Left ventricle myocardium superior (tissue), 1 donor: Measurements from ENCODE around the gene CHST9. TPM values are rescaled to one million over a fixed set of nuclear protein-coding genes. Genes with fewer than 3 reads are reported as not detected.
"Not testable (repeated sequence)": the region's sequence is repeated elsewhere in the genome, so short reads cannot be mapped to it uniquely, and the experiment has no call there.

Source experiments
- ATAC-seq: fragments of 200-7000 bp; cut with Tn5 transposase; one replicate; pipeline ENCODE4 v1.9.1; 2020; ENCODE audit warnings: mild to moderate bottlenecking, moderate library complexity
- DNase-seq: peaks from one replicate; pipeline ENCODE4 v3.0.0-alpha.2; 2020
- intact Hi-C: fragments of 100-400 bp; cut with micrococcal nuclease; formaldehyde crosslinking; loops from one replicate; pipeline ENCODE4 v1.11.0; 2022
- total RNA-seq: library from RNA; stranded (reverse); fragmentation: NEBNext Ultra II Directional; extraction: Animal tissue kit (Norgen Biotek cat#: 25700); gene quantifications from one replicate; pipeline ENCODE4 v1.2.1, GENCODE V29; 2021
- donor health status: DM: no; HTN: yes; CAD: no; lungs with severe emphysema.

The CHST9 gene
- total RNA-seq, 1 donor from 2014 or later, result 7.0 TPM

DNA sequence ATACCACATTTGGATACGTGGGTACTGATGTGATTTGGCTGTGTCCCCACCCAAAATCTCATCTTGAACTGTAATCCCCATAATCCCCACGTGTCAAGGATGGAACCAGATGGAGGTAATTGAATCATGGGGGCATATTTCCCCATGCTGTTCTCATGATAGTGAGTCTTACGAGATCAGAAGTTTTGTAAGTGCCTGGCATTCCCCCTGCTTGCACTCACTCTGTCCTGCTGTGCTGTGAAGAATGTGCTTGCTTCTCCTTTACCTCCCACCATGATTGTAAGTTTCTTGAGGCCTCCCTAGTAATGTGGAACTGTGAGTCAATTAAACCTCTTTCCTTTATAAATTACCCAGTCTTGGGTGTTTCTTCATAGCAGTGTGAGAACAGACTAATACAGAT is 70.3 kb downstream of the CHST9 start:
- ATAC-seq (no peak), DNase-seq (no peak)
- intact Hi-C loops, result no loop called here

DNA sequence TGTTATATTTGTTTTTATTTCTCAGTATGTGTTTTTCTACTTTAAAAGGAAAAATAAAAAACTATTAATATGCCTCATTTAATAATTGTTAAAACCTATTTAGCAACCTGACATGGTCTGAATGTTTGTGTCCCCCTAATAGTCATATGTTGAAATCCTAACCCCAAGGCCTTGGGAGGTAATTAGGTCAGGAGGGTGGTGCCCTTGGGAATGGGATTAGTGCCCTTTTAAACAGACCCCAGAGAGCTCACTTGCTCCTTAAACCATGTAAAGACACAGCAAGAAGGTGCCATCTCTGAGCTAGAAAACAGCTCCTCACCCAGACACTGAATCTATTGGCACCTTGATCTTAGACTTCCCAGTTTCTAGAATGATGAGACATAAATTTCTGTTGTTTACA is 71.8 kb downstream of the CHST9 start:
- DNase-seq (no peak), ATAC-seq (no peak)
- intact Hi-C loops, result no loop called here

DNA sequence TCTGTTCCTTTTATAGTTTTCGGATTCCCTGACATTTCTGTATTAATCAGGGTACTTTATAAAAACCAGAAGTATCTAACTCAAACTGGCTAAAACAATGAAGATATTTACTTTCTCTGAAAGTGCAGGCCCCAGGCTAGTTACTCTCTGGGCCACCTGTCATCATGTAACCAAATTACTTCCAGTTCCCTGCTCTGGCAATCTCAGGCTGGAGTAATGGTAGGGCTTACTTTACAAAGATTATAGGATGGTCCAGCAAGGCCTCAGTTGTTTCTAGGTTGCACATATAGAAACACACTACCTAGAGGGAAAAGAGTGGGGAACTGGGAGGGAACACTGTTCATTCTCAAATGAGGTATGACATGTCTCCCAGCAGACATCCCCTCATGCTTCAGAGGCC is 74.8 kb downstream of the CHST9 start:
- intact Hi-C loops, result no loop called here
- no peak for ATAC-seq
- no peak for DNase-seq

DNA sequence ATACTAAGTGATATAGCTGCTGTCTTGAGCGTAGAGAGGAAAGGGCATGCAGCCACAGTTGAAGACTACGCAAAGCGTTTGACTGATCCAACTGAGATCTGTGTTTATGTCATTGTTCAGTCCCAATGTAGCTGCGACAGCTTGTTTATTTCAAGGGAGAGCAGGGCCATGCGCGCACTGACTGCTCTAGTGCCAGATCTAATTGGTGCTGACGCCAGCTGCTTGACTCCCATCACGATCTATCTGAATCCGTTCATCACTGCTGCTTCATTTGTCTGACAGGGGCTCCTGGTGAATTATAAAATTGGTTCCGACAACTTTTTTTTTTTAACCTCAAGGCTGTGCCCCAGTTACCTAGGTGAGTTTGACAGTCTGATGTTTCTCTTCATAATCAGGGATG is 75.7 kb downstream of the CHST9 start:
- ATAC-seq, result peak; percentile 72
- intact Hi-C loops, result no loop called here
- peak; percentile 49 for DNase-seq

DNA sequence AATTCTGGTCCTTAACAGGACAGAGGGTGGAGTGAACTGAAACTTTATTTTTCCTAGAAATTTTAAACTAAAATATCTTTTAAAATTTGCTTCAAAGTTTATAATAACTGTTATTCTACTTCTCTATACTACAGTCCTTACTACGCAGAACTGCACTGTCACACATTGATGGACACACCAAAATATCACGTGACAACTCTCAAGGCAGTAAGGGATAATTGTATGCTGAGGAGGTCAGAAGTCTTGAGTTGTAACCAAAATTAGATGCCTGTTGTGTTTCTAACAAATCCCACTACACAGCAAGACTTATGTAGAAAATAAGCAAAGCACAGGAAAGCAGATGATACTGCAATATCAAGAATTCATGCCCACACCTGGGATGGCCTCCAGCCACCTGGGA is 76.3 kb downstream of the CHST9 start:
- no peak for ATAC-seq
- DNase-seq, result no peak
- intact Hi-C loops, result no loop called here

DNA sequence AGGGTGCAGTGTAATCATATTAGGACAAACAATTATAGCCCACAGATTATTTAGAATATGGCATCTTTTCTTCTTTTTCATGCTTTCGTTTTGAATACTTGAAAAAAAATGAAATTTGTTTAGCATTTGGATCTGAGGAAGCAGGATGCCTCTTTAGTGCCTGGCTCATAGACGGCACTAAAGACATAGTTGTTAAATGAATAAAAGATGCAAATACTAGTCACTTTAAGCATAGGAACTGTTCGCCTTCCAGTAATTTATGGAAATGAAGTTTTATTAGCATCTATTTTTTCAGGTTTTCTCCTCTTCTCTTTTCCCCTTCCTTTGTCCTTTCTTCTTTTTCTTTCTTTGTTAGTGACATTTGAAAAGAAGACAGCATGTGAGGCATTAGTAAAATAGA is 80.4 kb downstream of the CHST9 start:
- ATAC-seq, result no peak
- DNase-seq, result no peak
- intact Hi-C loops, result no loop called here

DNA sequence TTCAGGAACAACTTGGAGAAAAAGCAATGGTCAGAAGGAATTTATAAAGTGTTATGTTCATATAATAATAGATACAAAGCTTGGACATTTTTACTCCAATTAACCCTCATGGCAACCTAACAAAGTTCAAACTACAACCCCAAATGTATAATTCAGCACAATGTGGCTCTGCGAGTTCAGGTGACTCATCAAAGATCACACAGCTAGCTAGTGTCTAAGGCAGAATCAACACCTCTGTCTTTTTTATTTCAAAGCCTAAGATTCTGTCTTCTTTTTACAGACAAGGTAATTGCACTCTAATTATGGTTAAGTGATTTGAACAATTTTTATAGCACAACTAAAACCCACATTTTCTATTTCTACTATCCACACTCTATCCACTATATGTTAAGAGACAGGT is 90.5 kb downstream of the CHST9 start:
- DNase-seq (no peak), ATAC-seq (no peak)
- intact Hi-C loops, result no loop called here

DNA sequence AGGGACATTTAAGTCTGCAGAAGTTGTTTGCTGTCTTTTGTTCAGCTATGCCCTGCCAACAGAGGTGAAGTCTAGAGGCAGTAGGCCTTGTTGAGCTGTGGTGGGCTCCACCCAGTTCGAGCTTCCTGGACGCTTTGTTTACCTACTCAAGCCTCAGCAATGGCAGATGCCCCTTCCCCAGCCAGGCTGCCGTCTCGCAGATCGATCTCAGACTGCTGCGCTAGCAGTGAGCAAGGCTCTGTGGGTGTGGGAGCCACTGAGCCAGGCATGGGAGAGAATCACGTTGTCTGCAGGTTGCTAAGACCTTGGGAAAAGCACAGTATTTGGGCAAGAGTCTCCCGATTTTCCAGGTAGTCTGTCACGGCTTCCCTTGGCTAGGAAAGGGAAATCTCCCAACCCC is 91.8 kb downstream of the CHST9 start:
- ATAC-seq, DNase-seq, intact Hi-C loops: not testable (repeated sequence)

DNA sequence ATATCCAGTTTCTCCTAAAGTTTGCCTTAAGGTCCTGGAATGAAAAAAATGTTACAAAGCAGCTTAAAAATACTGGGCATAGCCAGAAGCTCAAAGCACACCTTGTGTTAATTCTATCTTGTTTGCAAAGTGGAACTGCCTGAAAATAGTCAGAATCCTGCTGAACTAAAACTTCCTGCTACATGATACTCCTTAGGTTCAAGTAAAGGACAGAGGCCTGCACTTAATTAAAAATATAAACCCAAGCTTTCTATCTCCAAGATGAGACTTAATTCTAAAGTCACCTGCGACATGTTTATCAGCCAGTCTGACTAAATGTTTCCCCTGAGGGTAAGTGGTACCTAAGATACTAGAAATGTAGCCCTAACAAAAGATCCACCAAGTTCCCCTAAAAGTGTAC is 103.4 kb downstream of the CHST9 start:
- intact Hi-C loops, result no loop called here
- DNase-seq, result no peak
- no peak for ATAC-seq

DNA sequence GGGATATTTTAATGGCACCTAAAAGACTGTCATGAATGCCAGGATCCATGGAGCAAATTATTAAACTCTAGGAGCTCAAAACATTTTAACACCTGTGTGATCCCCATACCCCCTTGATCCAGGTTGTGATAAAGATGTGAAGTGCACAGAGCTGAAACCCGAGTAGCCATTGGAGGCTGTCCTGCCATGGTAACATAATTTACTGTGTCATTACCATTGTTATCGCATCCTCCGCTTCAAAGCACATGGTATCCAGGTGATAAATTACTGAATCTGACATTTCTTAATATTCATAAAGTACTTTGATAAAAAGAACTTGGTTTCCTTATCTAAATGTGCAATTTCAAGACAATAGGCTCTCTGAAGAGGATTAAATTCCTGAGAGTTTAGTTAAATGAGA is 109.3 kb downstream of the CHST9 start:
- ATAC-seq (no peak), DNase-seq (no peak)
- intact Hi-C loops, result no loop called here

DNA sequence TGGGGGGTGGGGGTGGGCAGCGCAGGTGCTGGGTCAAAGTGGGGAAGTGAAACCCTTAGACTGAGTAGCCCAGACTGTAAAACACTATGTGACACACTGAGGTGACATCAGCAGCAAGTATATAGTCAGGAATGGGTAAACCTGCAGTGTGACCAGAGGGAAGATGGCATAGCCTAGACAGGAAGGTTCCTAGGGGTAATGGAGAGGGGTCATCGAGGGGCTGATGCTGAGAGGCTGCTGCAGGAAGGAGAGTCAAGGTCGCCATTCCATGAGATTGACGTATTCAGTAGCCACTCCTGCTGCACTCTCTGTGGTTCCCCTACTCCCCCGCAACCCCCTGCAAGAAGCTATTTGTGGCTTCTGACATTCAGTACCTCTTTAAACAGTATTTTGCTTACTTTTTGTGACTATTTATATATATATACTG is 111.7 kb downstream of the CHST9 start:
- intact Hi-C loops, result no loop called here

DNA sequence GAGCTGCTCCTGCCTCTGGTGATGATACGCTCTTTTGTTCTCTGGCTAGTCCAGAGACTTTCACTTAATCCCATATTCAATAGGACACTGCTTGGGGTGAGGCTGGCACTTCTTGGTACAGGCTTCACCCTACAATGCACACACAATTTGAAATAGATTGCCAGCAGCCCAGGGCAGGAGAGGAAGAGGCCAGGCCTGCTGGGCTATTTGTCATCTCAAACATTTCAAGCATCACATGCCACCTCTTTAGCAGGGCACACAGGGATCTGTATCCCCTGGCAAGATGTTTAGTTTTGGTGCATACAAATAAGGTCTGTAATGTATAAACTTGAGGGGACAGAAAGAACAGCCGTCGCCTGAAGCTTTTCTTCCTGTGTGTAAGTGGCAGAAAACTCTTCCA is 120.4 kb downstream of the CHST9 start:
- ATAC-seq, result peak; percentile 82
- DNase-seq, result peak; percentile 27
- intact Hi-C loops, result no loop called here

More for the DNA sequence above, 111.7 kb downstream of the CHST9 start:
- DNase-seq (no peak), ATAC-seq (no peak)

DNA sequence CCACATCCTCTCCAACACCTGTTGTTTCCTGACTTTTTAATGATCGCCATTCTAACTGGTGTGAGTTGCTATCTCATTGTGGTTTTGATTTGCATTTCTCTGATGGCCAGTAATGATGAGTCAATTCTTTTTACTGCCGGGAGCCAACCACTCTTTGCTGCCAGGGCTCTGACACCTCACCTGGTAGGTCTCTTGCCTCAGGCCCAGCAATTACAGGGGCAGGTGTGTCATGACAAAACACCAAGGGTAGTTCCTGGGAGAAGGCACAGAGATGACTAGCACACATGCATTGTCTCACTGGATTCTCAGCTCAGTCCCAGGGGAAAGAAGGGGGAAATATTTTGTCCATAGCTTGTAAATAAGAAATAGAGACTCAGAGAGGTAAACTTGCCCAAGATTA is 122.3 kb downstream of the CHST9 start:
- intact Hi-C loops, result no loop called here
- ATAC-seq (no peak), DNase-seq (no peak)

DNA sequence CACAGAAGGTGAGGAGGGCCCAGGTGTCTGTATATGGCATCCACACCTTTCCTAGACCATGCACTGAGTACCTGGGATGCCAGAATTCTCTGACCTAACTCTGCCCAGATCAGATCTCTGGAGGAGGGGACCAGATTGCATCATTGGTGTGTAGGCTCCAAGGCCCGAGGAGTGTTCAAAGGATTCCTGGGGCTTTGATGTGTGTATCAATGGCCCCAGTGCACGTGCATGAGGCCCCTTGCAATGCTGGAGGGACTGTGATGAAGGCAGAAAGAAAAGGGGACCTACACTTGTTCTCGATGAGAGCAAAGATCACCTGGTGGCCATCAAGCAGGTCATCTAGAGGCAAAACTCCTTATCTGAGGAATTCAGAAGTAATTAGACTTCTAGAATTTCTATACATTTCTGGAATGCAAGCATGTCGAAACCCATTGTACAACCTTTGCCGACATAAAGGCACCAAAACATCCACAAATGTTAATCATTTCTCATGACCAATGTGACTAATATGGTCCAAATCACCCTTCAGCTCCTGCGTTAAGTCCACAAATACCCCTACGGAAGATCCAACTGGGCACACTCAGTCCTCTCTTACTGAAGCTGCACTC is 123.5 kb downstream of the CHST9 start:
- intact Hi-C loops, result no loop called here
- ATAC-seq (no peak), DNase-seq (no peak)

DNA sequence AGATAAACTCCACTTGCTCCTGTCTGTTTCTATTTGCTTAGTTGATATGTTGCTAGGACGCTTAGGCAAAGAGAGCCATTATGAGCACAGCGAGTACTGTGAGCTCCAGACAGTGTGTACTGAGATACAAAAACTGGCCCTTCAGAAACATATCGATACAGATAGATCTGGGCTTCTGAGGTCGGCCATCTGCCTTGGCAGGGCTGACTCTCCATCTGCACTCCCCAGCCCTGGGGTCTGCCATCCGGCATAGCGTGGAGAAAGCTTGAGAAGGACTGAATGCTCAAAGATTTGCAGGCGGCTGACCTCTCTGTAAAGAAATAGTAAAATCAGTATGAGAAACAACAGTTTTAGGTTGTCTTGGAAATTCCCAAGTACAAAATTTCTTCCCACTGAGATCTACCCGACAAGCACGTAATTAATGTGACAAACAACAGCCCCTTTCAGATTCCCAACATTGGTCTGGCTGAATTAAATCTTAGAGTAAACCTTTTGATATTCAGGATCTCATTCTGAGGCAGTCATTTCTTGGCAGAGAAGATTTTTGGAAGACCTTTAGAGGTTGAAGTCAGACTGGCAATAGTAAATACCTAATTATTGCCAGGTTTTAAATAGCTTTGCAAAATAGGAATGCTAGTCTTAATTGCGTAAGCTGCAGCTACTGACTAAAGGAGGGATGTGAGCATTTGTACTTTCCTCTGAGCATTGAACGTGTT is 127.4 kb downstream of the CHST9 start:
- ATAC-seq, result peak; percentile 97
- intact Hi-C loops, result no loop called here
- peak; percentile 38 for DNase-seq

DNA sequence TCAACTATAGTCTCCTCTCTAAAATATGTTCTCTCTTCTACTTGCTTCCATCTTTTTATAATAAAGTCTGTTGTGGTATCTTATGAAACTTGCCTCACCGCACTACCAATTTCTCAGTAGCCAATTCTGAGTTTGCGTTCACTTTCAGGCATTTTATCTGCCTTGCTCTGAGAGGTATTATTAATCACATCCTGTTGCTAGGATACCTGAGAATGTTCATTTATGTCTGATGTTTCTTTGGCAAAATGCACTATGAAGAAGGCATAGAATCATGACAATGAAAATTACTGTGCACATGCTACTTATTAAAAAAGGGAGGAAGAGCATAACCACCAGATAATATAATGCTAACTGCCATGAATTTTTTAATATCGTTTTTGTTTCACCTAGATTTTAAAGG is 130.2 kb downstream of the CHST9 start:
- intact Hi-C loops, result no loop called here
- no peak for ATAC-seq
- DNase-seq, result no peak

DNA sequence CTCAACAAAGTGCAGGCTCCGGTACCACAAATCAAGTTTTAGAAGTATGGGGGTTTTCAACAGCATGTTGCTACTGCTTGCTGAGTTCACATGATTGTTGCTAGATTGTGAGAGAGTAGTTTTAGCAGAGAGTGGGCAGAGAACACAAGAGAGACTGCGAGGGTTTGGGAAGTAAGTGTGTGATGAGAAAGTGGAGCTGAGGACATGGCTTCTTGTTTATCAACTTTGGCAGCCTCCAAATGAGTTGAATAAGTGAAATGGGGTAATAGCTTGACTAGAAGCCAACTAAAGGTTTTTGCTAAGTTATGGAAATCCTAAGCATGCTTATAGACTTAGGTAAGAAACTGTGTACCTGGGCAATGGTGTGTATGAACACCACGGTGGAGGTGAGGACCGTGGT is 135.1 kb downstream of the CHST9 start:
- intact Hi-C loops, result no loop called here
- ATAC-seq, result peak; percentile 55
- no peak for DNase-seq

DNA sequence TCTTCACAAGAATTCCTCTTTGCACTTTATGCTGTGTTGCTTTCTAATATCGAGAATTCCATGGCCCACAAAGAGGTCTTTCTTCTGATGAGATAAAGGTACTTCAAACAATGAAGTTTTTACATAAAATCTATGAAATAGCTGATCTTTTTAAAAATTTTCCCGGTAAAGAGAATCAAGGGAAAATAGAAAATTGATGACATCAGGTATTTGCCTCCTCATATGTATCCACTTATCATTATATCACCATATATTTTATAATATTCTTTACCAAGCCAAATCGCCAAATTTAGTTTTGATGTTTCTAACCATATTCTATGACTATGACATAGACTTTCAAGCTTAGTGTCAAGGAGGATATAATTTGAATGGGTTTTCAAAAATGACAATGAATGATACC is 139.8 kb downstream of the CHST9 start:
- no peak for DNase-seq
- no peak for ATAC-seq
- intact Hi-C loops, result no loop called here

DNA sequence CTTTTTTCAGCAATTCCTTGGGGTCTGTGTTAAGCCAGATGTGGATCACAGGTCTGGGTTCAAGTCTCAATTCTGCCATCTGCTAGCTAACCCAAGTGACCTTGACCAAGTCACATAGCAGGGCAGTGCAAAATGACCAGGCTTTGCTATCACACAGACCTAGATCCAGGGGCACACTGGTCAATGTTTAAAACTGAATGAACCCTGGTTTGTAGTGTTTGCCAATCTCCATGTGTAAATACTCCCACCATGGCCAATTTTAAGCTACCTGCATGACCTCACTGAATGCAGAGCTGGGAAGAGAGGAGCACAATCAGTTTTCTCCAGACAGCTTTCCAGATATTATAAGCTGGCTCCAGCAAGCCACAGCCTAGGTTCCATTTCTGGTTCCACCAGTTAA is 142.9 kb downstream of the CHST9 start:
- ATAC-seq (no peak), DNase-seq (no peak)
- intact Hi-C loops, result no loop called here

DNA sequence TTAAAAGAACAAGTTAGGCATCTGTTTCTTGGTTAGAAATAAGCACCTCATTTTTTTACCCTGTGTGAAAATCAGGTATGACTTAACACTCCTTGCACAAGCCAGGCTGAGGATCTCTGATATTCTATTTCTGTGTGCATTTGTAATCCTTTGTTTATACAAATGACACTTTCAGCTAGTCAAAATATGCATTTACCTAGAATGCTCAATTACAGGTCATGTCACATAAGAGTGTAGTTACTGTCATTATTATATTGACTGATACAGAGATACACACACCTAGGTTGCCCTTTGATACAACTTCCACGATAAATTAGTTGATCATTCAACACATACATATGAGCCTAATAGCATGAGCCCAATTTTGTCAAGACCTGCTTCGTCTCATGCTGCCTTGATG is 144.3 kb downstream of the CHST9 start:
- DNase-seq, result no peak
- intact Hi-C loops, result no loop called here
- ATAC-seq, result no peak

DNA sequence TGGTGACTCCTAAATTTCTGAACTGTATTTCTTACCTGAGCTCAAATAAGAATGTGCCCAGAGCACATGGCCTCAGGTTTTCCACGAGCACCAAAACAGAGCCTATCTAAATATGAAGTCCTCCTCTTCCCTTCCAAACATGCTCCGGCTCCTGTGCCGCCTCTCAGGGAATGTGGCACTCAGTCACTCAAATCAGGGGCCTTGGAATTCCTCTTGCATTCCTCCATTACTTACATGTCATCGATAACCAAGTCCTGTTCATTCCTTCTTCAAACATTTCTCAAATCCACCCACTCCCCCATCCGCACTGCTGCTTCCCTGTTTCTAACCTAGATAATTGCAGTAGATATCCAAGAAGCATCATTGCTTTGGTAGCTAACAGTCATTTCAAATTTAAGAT is 151.4 kb downstream of the CHST9 start:
- ATAC-seq (no peak), DNase-seq (no peak)
- intact Hi-C loops, result no loop called here
